Natural killer cell (primary cell): ENCODE data around the gene PHACTR1. TPM values are rescaled to one million over a fixed set of nuclear protein-coding genes. Genes with fewer than 3 reads are reported as not detected.

Experiments
- ATAC-seq, 3 donors: fragments of 150-1000 bp in 2 of 3; fragments of 200-7000 bp in 1 of 3; cut with Tn5 transposase; 1 replicate in 1 of 3; 2 replicates in 2 of 3; pipeline ENCODE4 v1.10.0; 2021; ENCODE audit warnings: mild to moderate bottlenecking in 2 of 3, moderate library complexity in 2 of 3
- DNase-seq, 2 donors: peaks; one replicate each; pipeline versions ENCODE4 v3.0.0 to v3.0.0-alpha.2; 2013 to 2021; ENCODE audit warnings: mixed read lengths in 1 of 2
- H3K27ac ChIP-seq: one replicate; pipeline ENCODE4 v1.5.1; 2013; ENCODE audit warnings: mild to moderate bottlenecking, low read length
- H3K27me3 ChIP-seq: one replicate; pipeline ENCODE4 v1.6.1; 2013; ENCODE audit warnings: low read length; ENCODE audit not compliant: control insufficient read depth, insufficient read depth
- H3K36me3 ChIP-seq: one replicate; pipeline ENCODE4 v1.6.1; 2013; ENCODE audit warnings: low read length; ENCODE audit not compliant: control insufficient read depth, insufficient read depth
- H3K4me1 ChIP-seq: one replicate; pipeline ENCODE4 v1.6.1; 2013; ENCODE audit warnings: low read length; ENCODE audit not compliant: control insufficient read depth, insufficient read depth
- H3K4me3 ChIP-seq: one replicate; pipeline ENCODE4 v1.5.1; 2013; ENCODE audit warnings: low read length
- H3K9me3 ChIP-seq: one replicate; pipeline ENCODE4 v1.6.1; 2013; ENCODE audit warnings: low read length; ENCODE audit not compliant: control insufficient read depth, insufficient read depth
- H3K27ac Mint-ChIP-seq, 2 donors: one replicate each; pipeline ENCODE4 v1.8.0; 2022; ENCODE audit warnings: mild to moderate bottlenecking in 2 of 2, mixed read lengths in 2 of 2, moderate library complexity in 1 of 2
- H3K27me3 Mint-ChIP-seq, 2 donors: one replicate each; pipeline ENCODE4 v1.8.0; 2022; ENCODE audit warnings: low read depth in 2 of 2, mixed read lengths in 2 of 2
- H3K36me3 Mint-ChIP-seq: one replicate; pipeline ENCODE4 v1.8.0; 2022; ENCODE audit warnings: mixed read lengths
- H3K4me1 Mint-ChIP-seq, 2 donors: one replicate each; pipeline ENCODE4 v1.8.0; 2022; ENCODE audit warnings: mixed read lengths in 2 of 2
- H3K4me3 Mint-ChIP-seq: one replicate; pipeline ENCODE4 v1.8.0; 2022; ENCODE audit warnings: mild to moderate bottlenecking, moderate library complexity, mixed read lengths
- H3K9me3 Mint-ChIP-seq, 2 donors: one replicate each; pipeline ENCODE4 v1.8.0; 2022; ENCODE audit warnings: mixed read lengths in 2 of 2
- WGBS: methylation state at CpG from one replicate; pipeline ENCODE4 v1.1.7; 2013; ENCODE audit warnings: missing lambda C conversion rate; ENCODE audit not compliant: insufficient coverage; 5-methylcytosine and 5-hydroxymethylcytosine counted together
- intact Hi-C: fragments of 100-400 bp; cut with micrococcal nuclease; formaldehyde crosslinking; loops from one replicate; pipeline ENCODE4 v1.14.2; 2022
- total RNA-seq, 4 donors: library from RNA; stranded (reverse); fragments of 120-200 nt in 1 of 4; gene quantifications; one replicate each; pipeline versions ENCODE4 v1.2.3 to v1.2.4, GENCODE V29; 2013 to 2022
- TF ChIP-seq, protein P1 (sequence below): fragments of 200-600 bp; IDR thresholded peaks from one replicate; pipeline ENCODE4 v1.8.0; 2022; ENCODE audit warnings: antibody characterized with exemption

The PHACTR1 gene
- total RNA-seq, 3 donors from 2014 or later (not counting 1 experiment from before 2014, with no cell fraction given), result 5.2 to 19.0 (median 5.4) TPM

- TF ChIP-seq, protein P1, sequence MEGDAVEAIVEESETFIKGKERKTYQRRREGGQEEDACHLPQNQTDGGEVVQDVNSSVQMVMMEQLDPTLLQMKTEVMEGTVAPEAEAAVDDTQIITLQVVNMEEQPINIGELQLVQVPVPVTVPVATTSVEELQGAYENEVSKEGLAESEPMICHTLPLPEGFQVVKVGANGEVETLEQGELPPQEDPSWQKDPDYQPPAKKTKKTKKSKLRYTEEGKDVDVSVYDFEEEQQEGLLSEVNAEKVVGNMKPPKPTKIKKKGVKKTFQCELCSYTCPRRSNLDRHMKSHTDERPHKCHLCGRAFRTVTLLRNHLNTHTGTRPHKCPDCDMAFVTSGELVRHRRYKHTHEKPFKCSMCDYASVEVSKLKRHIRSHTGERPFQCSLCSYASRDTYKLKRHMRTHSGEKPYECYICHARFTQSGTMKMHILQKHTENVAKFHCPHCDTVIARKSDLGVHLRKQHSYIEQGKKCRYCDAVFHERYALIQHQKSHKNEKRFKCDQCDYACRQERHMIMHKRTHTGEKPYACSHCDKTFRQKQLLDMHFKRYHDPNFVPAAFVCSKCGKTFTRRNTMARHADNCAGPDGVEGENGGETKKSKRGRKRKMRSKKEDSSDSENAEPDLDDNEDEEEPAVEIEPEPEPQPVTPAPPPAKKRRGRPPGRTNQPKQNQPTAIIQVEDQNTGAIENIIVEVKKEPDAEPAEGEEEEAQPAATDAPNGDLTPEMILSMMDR, result no peak
- Histone ChIP-seq H3K27me3 (no peaks in the 10 kb centered on the region), H3K4me3 (no peak overlapping the region), H3K36me3 (no peaks in the 10 kb centered on the region), H3K27ac (no peak overlapping the region), H3K9me3 (no peaks in the 10 kb centered on the region), H3K4me1 (no peaks in the 10 kb centered on the region)
- Mint-ChIP-seq H3K4me1 (no peaks in the 10 kb centered on the region), H3K4me3 (no peak overlapping the region), H3K27me3 (peaks cover 0 to 41% of the 10 kb centered on the region in 2 donors), H3K9me3 (no peaks in the 10 kb centered on the region), H3K27ac (no peak overlapping the region), H3K36me3 (no peaks in the 10 kb centered on the region)
- 96% methylated on average over 2 of the region's 4 CpGs for WGBS
- ATAC-seq, result no peak
- no peak for DNase-seq
- intact Hi-C loops, result no loop called here
These were observed 85.9 kb downstream of the PHACTR1 start for GRCh38 chr6:12802440-12802839.

- TF ChIP-seq, protein P1, result no peak
- Histone ChIP-seq H3K27me3 (no peaks in the 10 kb centered on the region), H3K36me3 (no peaks in the 10 kb centered on the region), H3K4me3 (no peak overlapping the region), H3K9me3 (no peaks in the 10 kb centered on the region), H3K27ac (no peak overlapping the region), H3K4me1 (no peaks in the 10 kb centered on the region)
- Mint-ChIP-seq H3K36me3 (no peaks in the 10 kb centered on the region), H3K27me3 (peaks cover 0 to 41% of the 10 kb centered on the region in 2 donors), H3K27ac (no peak overlapping the region), H3K4me3 (no peak overlapping the region), H3K9me3 (no peaks in the 10 kb centered on the region), H3K4me1 (no peaks in the 10 kb centered on the region)
- ATAC-seq, result no peak
- WGBS, result 77% methylated on average over 2 of the region's 3 CpGs
- intact Hi-C loops, result no loop called here
- DNase-seq, result no peak
These were observed 86.9 kb downstream of the PHACTR1 start for GRCh38 chr6:12803486-12803885.

GRCh38 chr6:12804952-12805645, 88.5 kb downstream of the PHACTR1 start:
- Histone ChIP-seq H3K9me3 (no peaks in the 10 kb centered on the region), H3K36me3 (no peaks in the 10 kb centered on the region), H3K27me3 (no peaks in the 10 kb centered on the region), H3K4me1 (no peaks in the 10 kb centered on the region), H3K4me3 (no peak overlapping the region), H3K27ac (no peak overlapping the region)
- Mint-ChIP-seq H3K27me3 (peaks cover 0 to 32% of the 10 kb centered on the region in 2 donors), H3K4me3 (no peak overlapping the region), H3K4me1 (no peaks in the 10 kb centered on the region), H3K27ac (no peak overlapping the region), H3K9me3 (no peaks in the 10 kb centered on the region), H3K36me3 (no peaks in the 10 kb centered on the region)
- ATAC-seq (no peak), DNase-seq (no peak)
- intact Hi-C loops, result no loop called here
- TF ChIP-seq, protein P1, result no peak
- 75% methylated on average over 5 of the region's 7 CpGs for WGBS

GRCh38 chr6:12806136-12806535, 89.6 kb downstream of the PHACTR1 start:
- Mint-ChIP-seq H3K9me3 (no peaks in the 10 kb centered on the region), H3K27me3 (peaks cover 6 to 22% of the 10 kb centered on the region in 2 donors), H3K27ac (no peak overlapping the region), H3K36me3 (no peaks in the 10 kb centered on the region), H3K4me3 (no peak overlapping the region), H3K4me1 (no peaks in the 10 kb centered on the region)
- H3K4me1 ChIP-seq, result no peaks in the 10 kb centered on the region
- H3K27me3 ChIP-seq, result no peaks in the 10 kb centered on the region
- no peak overlapping the region for H3K27ac ChIP-seq
- H3K9me3 ChIP-seq, result no peaks in the 10 kb centered on the region
- 81% methylated on average over 4 of the region's 4 CpGs for WGBS
- no peak for DNase-seq
- no peaks in the 10 kb centered on the region for H3K36me3 ChIP-seq
- H3K4me3 ChIP-seq, result no peak overlapping the region
- no peak for ATAC-seq
- TF ChIP-seq, protein P1, result no peak
- intact Hi-C loops, result no loop called here
